HepG2 (cell line): ENCODE results near the gene KMT2D. TPM values are rescaled to one million over a fixed set of nuclear protein-coding genes. Genes with fewer than 3 reads are reported as not detected.

Experiments
- BCLAF1 ChIP-seq: fragments of 450-650 bp; IDR thresholded peaks from 2 replicates; pipeline ENCODE4 v1.6.1; 2017; ENCODE audit warnings: mild to moderate bottlenecking
- HIC2 ChIP-seq: sonication (generic); formaldehyde crosslinking; IDR thresholded peaks from 2 replicates; pipeline ENCODE4 v1.9.0; 2022; ENCODE audit warnings: low read depth, missing genetic modification reagents
- HOXA5 ChIP-seq: sonication (generic); formaldehyde crosslinking; IDR thresholded peaks from 2 replicates; pipeline ENCODE4 v1.4.0; 2020; ENCODE audit warnings: missing genetic modification reagents
- MIER3 ChIP-seq: IDR thresholded peaks from 2 replicates; pipeline ENCODE4 v1.6.1; 2016; ENCODE audit warnings: missing compliant biosample characterization, borderline replicate concordance
- MTA1 ChIP-seq: sonication (generic); formaldehyde crosslinking; IDR thresholded peaks from 2 replicates; pipeline ENCODE4 v1.4.0; 2020; ENCODE audit warnings: missing genetic modification reagents, mild to moderate bottlenecking, borderline replicate concordance
- NR0B2 ChIP-seq: sonication (generic); formaldehyde crosslinking; IDR thresholded peaks from 2 replicates; pipeline ENCODE4 v1.4.0; 2020; ENCODE audit warnings: mild to moderate bottlenecking, missing genetic modification reagents
- NR2C2 ChIP-seq: sonication (generic); formaldehyde crosslinking; IDR thresholded peaks from 2 replicates; pipeline ENCODE4 v1.4.0; 2020; ENCODE audit warnings: missing genetic modification reagents, mild to moderate bottlenecking, moderate library complexity, borderline replicate concordance
- REL ChIP-seq: sonication (generic); formaldehyde crosslinking; conservative IDR thresholded peaks from 2 replicates; pipeline ENCODE4 v1.8.0; 2022; ENCODE audit warnings: mild to moderate bottlenecking, missing genetic modification reagents, moderate library complexity
- REST ChIP-seq, 2 experiments: IDR thresholded peaks; 2 replicates each; pipeline ENCODE4 v1.6.1; 2011 to 2012; ENCODE audit warnings: low read length in 2 of 2, borderline replicate concordance in 1 of 2, low read depth in 1 of 2, mild to moderate bottlenecking in 1 of 2, moderate library complexity in 1 of 2
- TFAP4 ChIP-seq: sonication (generic); IDR thresholded peaks from 2 replicates; pipeline ENCODE4 v1.6.1; 2016; ENCODE audit warnings: low read depth, borderline replicate concordance
- XBP1 ChIP-seq: sonication (generic); formaldehyde crosslinking; IDR thresholded peaks from 2 replicates; pipeline ENCODE4 v1.5.0; 2020; ENCODE audit warnings: missing genetic modification reagents
- ZMAT5 ChIP-seq: sonication (generic); formaldehyde crosslinking; IDR thresholded peaks from 2 replicates; pipeline ENCODE4 v1.5.0; 2020; ENCODE audit warnings: mild to moderate bottlenecking, low read depth, missing genetic modification reagents, borderline replicate concordance
- ZNF574 ChIP-seq: sonication (generic); formaldehyde crosslinking; IDR thresholded peaks from 2 replicates; pipeline ENCODE4 v1.4.0; 2020; ENCODE audit warnings: missing genetic modification reagents
- polyA plus RNA-seq, 8 experiments: library from polyadenylated mRNA; depleted of rRNA in 3 of 8; stranded (reverse) in 7 of 8; unstranded in 1 of 8; fragments of >200 nt; fragmentation: Illumina TruSeq in 4 of 8; extraction: Trizol in 4 of 8; gene quantifications; 2 replicates each; pipeline versions ENCODE4 v1.2.1 to v1.2.3, GENCODE V29; 2011 to 2016; ENCODE audit warnings: low read depth in 4 of 8, missing spikeins in 1 of 8, mixed read lengths in 1 of 8; ENCODE audit not compliant: insufficient read depth in 1 of 8
- total RNA-seq, 5 experiments: library from RNA; depleted of rRNA; stranded (reverse); fragments of >200 nt; fragmentation: Illumina TruSeq; extraction: Trizol; gene quantifications; 2 replicates each; pipeline ENCODE4 v1.2.3, GENCODE V29; 2016; ENCODE audit warnings: low read depth in 1 of 5

KMT2D gene
- total and polyA plus RNA-seq, 2 of the 13 experiments (the other 11 are each of a cell fraction or from before 2014, with no cell fraction given), result 8.1 to 10.4 TPM

GRCh38 chr12:49018261-49019119, 42.1 kb downstream of the KMT2D start, which contains the start of gene PRKAG1 (continued):
- no peak for TF ChIP-seq REST (IDR thresholded peaks at IDR 0.05; ENCODE audit: borderline replicate concordance in 1 of 2, low read depth in 1 of 2, low read length in 2 of 2)
- TF ChIP-seq TFAP4, result 0 out of 2 replicates have a peak, but pooled peaks have one; percentile 12
- TF ChIP-seq REL (CRISPR knock-in tag), result no peak; the same call in 1 of the 2 replicates
- peak; percentile 50; the same call in 1 of the 2 replicates for TF ChIP-seq MIER3
- no peak for TF ChIP-seq XBP1 (CRISPR knock-in tag)
- no peak for TF ChIP-seq BCLAF1
- TF ChIP-seq ZNF574 (CRISPR knock-in tag), result peak; percentile 89
- TF ChIP-seq MTA1 (CRISPR knock-in tag), result peak; percentile 58; the same call in 1 of the 2 replicates
- TF ChIP-seq HOXA5 (CRISPR knock-in tag), result peak; percentile 45; the same call in 1 of the 2 replicates
- TF ChIP-seq NR2C2 (CRISPR knock-in tag), result peak; percentile 51; the same call in 1 of the 2 replicates
- TF ChIP-seq HIC2, result no peak; the same call in 1 of the 2 replicates
- TF ChIP-seq NR0B2 (CRISPR knock-in tag), result 0 out of 2 replicates have a peak, but pooled peaks have one; percentile 39
- no peak for TF ChIP-seq ZMAT5 (CRISPR knock-in tag)
